GM06990 (cell line): ENCODE measurements around the gene TENM3.

ENCODE experiments used
- DNase-seq: peaks from one replicate; pipeline ENCODE4 v3.0.0-alpha.2; 2011; ENCODE audit not compliant: insufficient read length; ENCODE audit errors: extremely low read depth
- H3K27me3 ChIP-seq: replicated peaks from 2 replicates; pipeline ENCODE4 v1.6.0; 2011; ENCODE audit warnings: low read length; ENCODE audit not compliant: control insufficient read depth, insufficient read depth
- H3K36me3 ChIP-seq: 2 replicates; pipeline ENCODE4 v1.5.1; 2011; ENCODE audit warnings: low read length; ENCODE audit not compliant: control insufficient read depth, insufficient read depth
- H3K4me3 ChIP-seq: replicated peaks from 2 replicates; pipeline ENCODE4 v1.5.1; 2011; ENCODE audit warnings: low read depth, mild to moderate bottlenecking, control low read depth, low read length
- CTCF ChIP-seq: IDR thresholded peaks from 2 replicates; pipeline ENCODE4 v1.5.1; 2011; ENCODE audit warnings: low read length, control low read depth, mild to moderate bottlenecking, inconsistent platforms; ENCODE audit not compliant: insufficient read depth, poor library complexity, severe bottlenecking

Gene TENM3

GRCh38 chr4:182465114-182465513, 221.9 kb downstream of the TENM3 start:
- TF ChIP-seq CTCF, result no peak
- Histone ChIP-seq H3K4me3 (no peak overlapping the region), H3K36me3 (no peaks in the 10 kb centered on the region), H3K27me3 (no peaks in the 10 kb centered on the region)
- no peak for DNase-seq

- no peak for DNase-seq
- no peaks in the 10 kb centered on the region for H3K27me3 ChIP-seq
- no peaks in the 10 kb centered on the region for H3K36me3 ChIP-seq
- no peak for TF ChIP-seq CTCF
- H3K4me3 ChIP-seq, result no peak overlapping the region
Measured at GRCh38 chr4:182465979-182466378, 222.8 kb downstream of the TENM3 start.

GRCh38 chr4:182470215-182470614, 227.0 kb downstream of the TENM3 start:
- no peaks in the 10 kb centered on the region for H3K36me3 ChIP-seq
- no peaks in the 10 kb centered on the region for H3K27me3 ChIP-seq
- H3K4me3 ChIP-seq, result no peak overlapping the region
- DNase-seq, result no peak
- no peak for TF ChIP-seq CTCF

- TF ChIP-seq CTCF, result no peak
Measured at GRCh38 chr4:182475539-182475938, 232.3 kb downstream of the TENM3 start.

GRCh38 chr4:182478475-182478874, 235.3 kb downstream of the TENM3 start:
- TF ChIP-seq CTCF, result peak; percentile 49
- no peaks in the 10 kb centered on the region for H3K36me3 ChIP-seq
- no peak overlapping the region for H3K4me3 ChIP-seq
- DNase-seq, result no peak
- no peaks in the 10 kb centered on the region for H3K27me3 ChIP-seq

More at GRCh38 chr4:182475539-182475938, 232.3 kb downstream of the TENM3 start:
- Histone ChIP-seq H3K36me3 (no peaks in the 10 kb centered on the region), H3K4me3 (no peak overlapping the region), H3K27me3 (no peaks in the 10 kb centered on the region)
- DNase-seq, result no peak

- Histone ChIP-seq H3K4me3 (no peak overlapping the region), H3K36me3 (no peaks in the 10 kb centered on the region), H3K27me3 (no peaks in the 10 kb centered on the region)
- TF ChIP-seq CTCF, result no peak
- DNase-seq, result no peak
Measured at GRCh38 chr4:182483685-182484084, 240.5 kb downstream of the TENM3 start.
